Fibroblast of the aortic adventitia (primary cell): ENCODE measurements around the gene SMPD3. TPM values are rescaled to one million over a fixed set of nuclear protein-coding genes. Genes with fewer than 3 reads are reported as not detected.

Source experiments
- DNase-seq: peaks from one replicate; pipeline ENCODE4 v3.0.0-alpha.2; 2010; ENCODE audit warnings: low read depth
- H3K4me3 ChIP-seq: 2 replicates; pipeline ENCODE4 v1.5.1; 2011; ENCODE audit warnings: low read depth, mild to moderate bottlenecking, control low read depth, low read length, moderate library complexity
- CTCF ChIP-seq: IDR thresholded peaks from 2 replicates; pipeline ENCODE4 v1.5.1; 2011; ENCODE audit warnings: mild to moderate bottlenecking, low read length, control low read depth, inconsistent platforms; ENCODE audit not compliant: insufficient read depth
- small RNA-seq: library from RNA; depleted of rRNA; stranded (forward); fragments of <200 nt; gene quantifications from one replicate; pipeline ENCODE3, GENCODE V24; 2012
- total RNA-seq: library from RNA; depleted of rRNA; stranded (reverse); fragments of >200 nt; gene quantifications from 2 replicates; pipeline ENCODE4 v1.2.3, GENCODE V29; 2012; ENCODE audit warnings: low replicate concordance

SMPD3 gene
- total RNA-seq, 1 donor = not detected

GRCh38 chr16:68319185-68319908 is 129.0 kb downstream of the SMPD3 start:
- TF ChIP-seq CTCF = no peak
- no peak overlapping the region for H3K4me3 ChIP-seq
- no peak for DNase-seq

- no peak for DNase-seq
- no peak overlapping the region for H3K4me3 ChIP-seq
- no peak for TF ChIP-seq CTCF
These were observed 135.2 kb downstream of the SMPD3 start for GRCh38 chr16:68313116-68313515.

- DNase-seq = peak; percentile 81
- TF ChIP-seq CTCF = no peak
- peak within 1 kb of the TSS; percentile 93 for H3K4me3 ChIP-seq
These were observed 137.4 kb downstream of the SMPD3 start, which contains the start of the genes PRMT7 and SLC7A6OS for GRCh38 chr16:68310774-68311511. PRMT7 (plus strand) TSS chr16:68311019; CDS start chr16:68315980, 4,961 bp downstream. SLC7A6OS (minus strand) TSS chr16:68310946; CDS start chr16:68310926, 20 bp downstream.

- no peak for DNase-seq
- H3K4me3 ChIP-seq = peak overlapping the region; percentile 93
- no peak for TF ChIP-seq CTCF
These were observed 137.9 kb downstream of the SMPD3 start for GRCh38 chr16:68310437-68310773.

GRCh38 chr16:68309799-68310198 is 138.5 kb downstream of the SMPD3 start:
- H3K4me3 ChIP-seq = peak overlapping the region; percentile 93
- no peak for DNase-seq
- no peak for TF ChIP-seq CTCF

Small RNAs within 50 kb of the gene (small RNA-seq; reads per million reads assigned to genes)
- gene RF00019 (not detected), gene RNU4-30P (not detected)

Other genes with a start within 250 kb of the SMPD3 start
- gene ESRP2, start 212.4 kb downstream of the SMPD3 start, total RNA-seq = 0.18 TPM in 1 of 2 replicates, not detected in the other
- 21.7 and 21.8 TPM in 2 replicates for gene PLA2G15, start 203.1 kb downstream of the SMPD3 start, total RNA-seq
- 4.8 and 15.2 TPM in 2 replicates for gene SLC7A6, start 184.0 kb downstream of the SMPD3 start, total RNA-seq
- gene SLC7A6OS, start 137.6 kb downstream of the SMPD3 start, total RNA-seq = 11.5 and 12.1 TPM in 2 replicates
- 36.9 and 42.1 TPM in 2 replicates for gene PRMT7, start 137.5 kb downstream of the SMPD3 start, total RNA-seq
- 23.9 and 28.9 TPM in 2 replicates for gene ZFP90, start 90.8 kb upstream of the SMPD3 start, total RNA-seq
- not detected in 2 replicates for gene CDH3, start 196.8 kb upstream of the SMPD3 start, total RNA-seq